Stimulated activated CD4-positive, alpha-beta T cell treated with anti-CD3 and anti-CD28 coated beads, TNF-alpha, amount 100 ng/mL, for 1 hour (primary cell): ENCODE data around the gene TCERG1L.
"Not testable (repeated sequence)": the region's sequence is repeated elsewhere in the genome, so short reads cannot be mapped to it uniquely, and the experiment has no call there.

Experiments used
- DNase-seq, 3 donors: peaks; one replicate each; pipeline ENCODE4 v3.0.0-alpha.2; 2020; ENCODE audit warnings: low read depth in 3 of 3, low spot score in 1 of 3

Gene TCERG1L

GRCh38 chr10:131089150-131089549 is 222.4 kb downstream of the TCERG1L start:
- no peak for DNase-seq

GRCh38 chr10:131088619-131089018 is 222.9 kb downstream of the TCERG1L start:
- no peak for DNase-seq

GRCh38 chr10:131087464-131088215 is 223.9 kb downstream of the TCERG1L start:
- DNase-seq, result no peak

GRCh38 chr10:131086511-131086910 is 225.0 kb downstream of the TCERG1L start:
- no peak for DNase-seq

- DNase-seq, result no peak
Observed at GRCh38 chr10:131086094-131086493, 225.4 kb downstream of the TCERG1L start.

GRCh38 chr10:131085091-131085860 is 226.2 kb downstream of the TCERG1L start:
- no peak for DNase-seq

GRCh38 chr10:131084791-131085090 is 226.8 kb downstream of the TCERG1L start:
- no peak for DNase-seq

- no peak for DNase-seq
Observed at GRCh38 chr10:131083915-131084790, 227.4 kb downstream of the TCERG1L start.

GRCh38 chr10:131082991-131083481 is 228.5 kb downstream of the TCERG1L start:
- no peak for DNase-seq

- no peak for DNase-seq
Observed at GRCh38 chr10:131082201-131082850, 229.2 kb downstream of the TCERG1L start.

GRCh38 chr10:131081786-131082185 is 229.7 kb downstream of the TCERG1L start:
- DNase-seq, result no peak

- DNase-seq, result no peak
Observed at GRCh38 chr10:131081376-131081775, 230.1 kb downstream of the TCERG1L start.

- no peak for DNase-seq
Observed at GRCh38 chr10:131080571-131080970, 230.9 kb downstream of the TCERG1L start.

- no peak for DNase-seq
Observed at GRCh38 chr10:131079314-131079713, 232.2 kb downstream of the TCERG1L start.

GRCh38 chr10:131078882-131079280 is 232.6 kb downstream of the TCERG1L start:
- DNase-seq, result not testable (repeated sequence)

- no peak for DNase-seq
Observed at GRCh38 chr10:131078131-131078881, 233.2 kb downstream of the TCERG1L start.

GRCh38 chr10:131077724-131078123 is 233.8 kb downstream of the TCERG1L start:
- DNase-seq, result no peak

GRCh38 chr10:131077031-131077430 is 234.5 kb downstream of the TCERG1L start:
- no peak for DNase-seq

GRCh38 chr10:131076356-131076755 is 235.2 kb downstream of the TCERG1L start:
- DNase-seq, result no peak

GRCh38 chr10:131075218-131075770 is 236.2 kb downstream of the TCERG1L start:
- no peak for DNase-seq
